Measurements from ENCODE around the gene ZNF701.
A peak's percentile ranks its signal among the peaks of the same experiment; 100 is the strongest.

Gene ZNF701

GRCh38 chr19:52527134-52527955 lies 42.7 kb upstream of the ZNF701 start, which contains the start of gene ZNF808:
Gene ZNF808 (plus strand): TSS chr19:52527668. CDS start chr19:52543285, 15,617 bp downstream.
- DNase-seq (ENCODE audit: low read depth in 1 of 2, low spot score in 1 of 2), result peak; percentile 89 to 95
- Histone ChIP-seq H3K27ac (replicated peaks) (peak within 1 kb of the TSS; percentile 96), H3K27me3 (ENCODE audit: insufficient read depth, poor library complexity, severe bottlenecking) (no peaks in the 10 kb centered on the region), H3K4me3 (replicated peaks; ENCODE audit: insufficient read depth, low read length) (peak within 1 kb of the TSS; percentile 64)
- TF ChIP-seq GABPA (IDR thresholded peaks at IDR 0.05; ENCODE audit: low read depth), result peak; percentile 38; the same call in 1 of the 2 replicates
- TF ChIP-seq POLR2AphosphoS5 (IDR thresholded peaks at IDR 0.05; ENCODE audit: low read depth), result peak; percentile 52; the same call in 1 of the 2 replicates
- TF ChIP-seq CTCF (IDR thresholded peaks at IDR 0.05; ENCODE audit: insufficient read depth, low read length), result peak; percentile 25
- TF ChIP-seq REST (IDR thresholded peaks at IDR 0.05; ENCODE audit: insufficient replicate concordance, low read depth), result no peak
- peak; percentile 64; the same call in 1 of the 2 replicates for TF ChIP-seq SPI1 (IDR thresholded peaks at IDR 0.05; ENCODE audit: borderline replicate concordance, low read depth)

- peak overlapping the region; percentile 64 for H3K4me3 ChIP-seq (replicated peaks; ENCODE audit: insufficient read depth, low read length)
- H3K27ac ChIP-seq (replicated peaks), result peak overlapping the region; percentile 96
- TF ChIP-seq REST (IDR thresholded peaks at IDR 0.05; ENCODE audit: insufficient replicate concordance, low read depth) (no peak), CTCF (IDR thresholded peaks at IDR 0.05; ENCODE audit: insufficient read depth, low read length) (no peak), GABPA (IDR thresholded peaks at IDR 0.05; ENCODE audit: low read depth) (no peak), POLR2AphosphoS5 (IDR thresholded peaks at IDR 0.05; ENCODE audit: low read depth) (no peak), SPI1 (IDR thresholded peaks at IDR 0.05; ENCODE audit: borderline replicate concordance, low read depth) (no peak)
- DNase-seq (ENCODE audit: low read depth in 1 of 2, low spot score in 1 of 2), result peak in 1 of 2 experiments; percentile 1
- H3K27me3 ChIP-seq (ENCODE audit: insufficient read depth, poor library complexity, severe bottlenecking), result no peaks in the 10 kb centered on the region
Measured at GRCh38 chr19:52527956-52528351, 42.1 kb upstream of the ZNF701 start.

GRCh38 chr19:52532480-52532879 lies 37.6 kb upstream of the ZNF701 start:
- Histone ChIP-seq H3K27me3 (ENCODE audit: insufficient read depth, poor library complexity, severe bottlenecking) (no peaks in the 10 kb centered on the region), H3K4me3 (replicated peaks; ENCODE audit: insufficient read depth, low read length) (no peak overlapping the region), H3K27ac (replicated peaks) (no peak overlapping the region)
- no peak for TF ChIP-seq REST (IDR thresholded peaks at IDR 0.05; ENCODE audit: insufficient replicate concordance, low read depth)
- no peak for TF ChIP-seq POLR2AphosphoS5 (IDR thresholded peaks at IDR 0.05; ENCODE audit: low read depth)
- no peak for TF ChIP-seq CTCF (IDR thresholded peaks at IDR 0.05; ENCODE audit: insufficient read depth, low read length)
- no peak for TF ChIP-seq SPI1 (IDR thresholded peaks at IDR 0.05; ENCODE audit: borderline replicate concordance, low read depth)
- no peak for TF ChIP-seq GABPA (IDR thresholded peaks at IDR 0.05; ENCODE audit: low read depth)
- no peak for DNase-seq (ENCODE audit: low read depth in 1 of 2, low spot score in 1 of 2)
